ENCODE results near the gene MMP2. TPM values are rescaled to one million over a fixed set of nuclear protein-coding genes. Genes with fewer than 3 reads are reported as not detected.

MMP2 gene
- total and polyA plus RNA-seq, 10 of the 15 experiments (the other 5 are each of a cell fraction or from before 2014, with no cell fraction given), result 0.37 to 0.80 (median 0.59) TPM; not detected in 7

GRCh38 chr16:55542459-55543082 is 63.6 kb downstream of the MMP2 start:
- H3K27ac ChIP-seq (ENCODE audit: control insufficient read depth, insufficient read depth), result no peak overlapping the region
- ChIA-PET POLR2A (no interaction called here), CTCF (no interaction called here), SMC1A (ENCODE audit: uncharacterized antibody, unreplicated experiment) (no interaction called here), RAD21 (ENCODE audit: unreplicated experiment) (no interaction called here)
- no peak overlapping the region for H2AFZ ChIP-seq (ENCODE audit: control insufficient read depth, low read depth, low read length)
- no peak overlapping the region for H3K4me2 ChIP-seq (ENCODE audit: control insufficient read depth, insufficient read depth)
- 45% methylated on average over 1 of the region's 1 CpG for WGBS (ENCODE audit: insufficient coverage, insufficient replicate concordance, low lambda C conversion rate, missing lambda C conversion rate)
- H3K4me1 ChIP-seq (ENCODE audit: control insufficient read depth, insufficient read depth, low read length), result no peaks in the 10 kb centered on the region
- no TSS peak for BruUV-seq (replicated peaks)
- no peaks in the 10 kb centered on the region for H4K20me1 ChIP-seq (ENCODE audit: control insufficient read depth, insufficient read depth)
- TF ChIP-seq TCF3 (IDR thresholded peaks at IDR 0.05; ENCODE audit: borderline replicate concordance, insufficient read depth, low read depth, low read length) (no peak), PAX8 (IDR thresholded peaks at IDR 0.05) (no peak), JUNB (IDR thresholded peaks at IDR 0.05) (no peak), ETV6 (conservative IDR thresholded peaks at IDR 0.05 in 1 of 2, IDR thresholded peaks at IDR 0.05 in 1 of 2; ENCODE audit: borderline replicate concordance in 1 of 2, low read depth in 1 of 2) (no peak), ZBED1 (IDR thresholded peaks at IDR 0.05; ENCODE audit: borderline replicate concordance) (no peak), STAT1 (conservative IDR thresholded peaks at IDR 0.05) (no peak), FOXK2 (IDR thresholded peaks at IDR 0.05) (no peak), ZNF207 (IDR thresholded peaks at IDR 0.05; ENCODE audit: borderline replicate concordance) (no peak), ZSCAN29 (IDR thresholded peaks at IDR 0.05) (no peak), SMAD1 (IDR thresholded peaks at IDR 0.05; ENCODE audit: low read depth, partially characterized antibody) (no peak), ZBTB33 (IDR thresholded peaks at IDR 0.05) (no peak), SUPT20H (IDR thresholded peaks at IDR 0.05; ENCODE audit: borderline replicate concordance, control insufficient read depth, low read depth, low read length) (no peak), EGR1 (IDR thresholded peaks at IDR 0.05; ENCODE audit: borderline replicate concordance in 1 of 2, low read depth in 2 of 2, low read length in 2 of 2) (no peak), RBBP5 (conservative IDR thresholded peaks at IDR 0.05) (no peak), CEBPB (IDR thresholded peaks at IDR 0.05; ENCODE audit: borderline replicate concordance in 1 of 2, low read depth in 2 of 2, low read length in 2 of 2) (no peak), YY1 (IDR thresholded peaks at IDR 0.05; ENCODE audit: low read depth, low read length) (no peak), SUZ12 (IDR thresholded peaks at IDR 0.05; ENCODE audit: unreplicated experiment) (no peak), GATAD2B (conservative IDR thresholded peaks at IDR 0.05; ENCODE audit: low read depth) (no peak), FOS (IDR thresholded peaks at IDR 0.05; ENCODE audit: borderline replicate concordance, extremely low read depth, insufficient read length) (no peak), PBX3 (IDR thresholded peaks at IDR 0.05; ENCODE audit: insufficient replicate concordance, low read depth, low read length) (no peak)
- no peak for FAIRE-seq
- intact Hi-C loops (cut with micrococcal nuclease; ENCODE audit: unreplicated experiment) (loop anchor here (2.0 kb wide), 1 partner anchor 78 kb away; no protein-coding TSS in a partner anchor), in situ Hi-C loops (cut with MboI) (loop anchor here (10.0 kb wide), 1 partner anchor 62 kb away; no protein-coding TSS in a partner anchor)
- no peaks in the 10 kb centered on the region for H3K9me3 ChIP-seq (replicated peaks; ENCODE audit: control insufficient read depth, insufficient read depth, low read length)
- no peaks in the 10 kb centered on the region for H3K79me2 ChIP-seq (ENCODE audit: control insufficient read depth, insufficient read depth, low read length)
- ATAC-seq, result no peak
- H3K9ac ChIP-seq (ENCODE audit: control insufficient read depth, insufficient read depth, low read length), result no peak overlapping the region
- no peak for DNase-seq (ENCODE audit: low read depth, low spot score)
- no peaks in the 10 kb centered on the region for H3K36me3 ChIP-seq (ENCODE audit: control insufficient read depth in 2 of 2, insufficient read depth in 2 of 2, low read length in 1 of 2)
- H3K27me3 ChIP-seq (replicated peaks in 1 of 2; ENCODE audit: control insufficient read depth in 2 of 2, insufficient read depth in 2 of 2, low read length in 1 of 2), result no peaks in the 10 kb centered on the region
- no peak overlapping the region for H3K4me3 ChIP-seq

Data from GM12878 (cell line).